Trophoblast cell (in vitro differentiated cells and primary cell): ENCODE results near the gene SUSD1.
A peak's percentile ranks its signal among the peaks of the same experiment; 100 is the strongest.

Experiments used
- DNase-seq, 2 donors: peaks; one replicate each; pipeline ENCODE4 v3.0.0-alpha.2; 2016
- H2AFZ ChIP-seq: 2 replicates; pipeline ENCODE4 v1.6.1; 2013; ENCODE audit warnings: low read length, moderate library complexity, mild to moderate bottlenecking; ENCODE audit not compliant: insufficient read depth, poor library complexity
- H2AK5ac ChIP-seq: 2 replicates; pipeline ENCODE4 v1.6.1; 2013; ENCODE audit warnings: mild to moderate bottlenecking, low read length
- H2BK120ac ChIP-seq: 2 replicates; pipeline ENCODE4 v1.6.1; 2013; ENCODE audit warnings: low read length, mild to moderate bottlenecking, moderate library complexity; ENCODE audit not compliant: insufficient read depth, poor library complexity
- H2BK12ac ChIP-seq: 2 replicates; pipeline ENCODE4 v1.6.1; 2013; ENCODE audit warnings: mild to moderate bottlenecking, low read length, moderate library complexity
- H2BK5ac ChIP-seq: 2 replicates; pipeline ENCODE4 v1.6.1; 2013; ENCODE audit warnings: low read length, low read depth, moderate library complexity, mild to moderate bottlenecking; ENCODE audit not compliant: poor library complexity
- H3K14ac ChIP-seq: 2 replicates; pipeline ENCODE4 v1.6.1; 2013; ENCODE audit warnings: mild to moderate bottlenecking, low read length
- H3K18ac ChIP-seq: 2 replicates; pipeline ENCODE4 v1.6.1; 2013; ENCODE audit warnings: mild to moderate bottlenecking, low read length
- H3K23ac ChIP-seq: 2 replicates; pipeline ENCODE4 v1.6.1; 2013; ENCODE audit warnings: low read length
- H3K27ac ChIP-seq: 2 replicates; pipeline ENCODE4 v1.5.1; 2013; ENCODE audit warnings: low read depth, mild to moderate bottlenecking, inconsistent platforms, low read length, moderate library complexity
- H3K27me3 ChIP-seq: 2 replicates; pipeline ENCODE4 v1.6.1; 2013; ENCODE audit warnings: inconsistent platforms, mild to moderate bottlenecking, low read length, moderate library complexity; ENCODE audit not compliant: insufficient read depth
- H3K36me3 ChIP-seq, 2 experiments: 1 replicate in 1 of 2; 2 replicates in 1 of 2; pipeline ENCODE4 v1.6.1; 2013; ENCODE audit warnings: low read length in 2 of 2, mild to moderate bottlenecking in 2 of 2, moderate library complexity in 1 of 2; ENCODE audit not compliant: insufficient read depth in 2 of 2, control insufficient read depth in 1 of 2
- H3K4ac ChIP-seq: 2 replicates; pipeline ENCODE4 v1.6.1; 2013; ENCODE audit warnings: low read depth, mild to moderate bottlenecking, low read length, moderate library complexity
- H3K4me1 ChIP-seq, 2 experiments: 1 replicate in 1 of 2; 2 replicates in 1 of 2; pipeline ENCODE4 v1.6.1; 2013; ENCODE audit warnings: low read length in 2 of 2, mild to moderate bottlenecking in 2 of 2, moderate library complexity in 1 of 2; ENCODE audit not compliant: insufficient read depth in 2 of 2, control insufficient read depth in 1 of 2
- H3K4me2 ChIP-seq: 2 replicates; pipeline ENCODE4 v1.6.1; 2013; ENCODE audit warnings: inconsistent platforms, mild to moderate bottlenecking, low read length, moderate library complexity
- H3K4me3 ChIP-seq: 2 replicates; pipeline ENCODE4 v1.5.1; 2013; ENCODE audit warnings: mild to moderate bottlenecking, low read depth, low read length, inconsistent platforms
- H3K79me1 ChIP-seq: one replicate; pipeline ENCODE4 v1.6.1; 2013; ENCODE audit warnings: low read length
- H3K79me2 ChIP-seq: 2 replicates; pipeline ENCODE4 v1.6.1; 2013; ENCODE audit warnings: low read length, mild to moderate bottlenecking; ENCODE audit not compliant: control insufficient read depth, insufficient read depth, poor library complexity
- H3K9ac ChIP-seq: 2 replicates; pipeline ENCODE4 v1.6.1; 2013; ENCODE audit warnings: mild to moderate bottlenecking, low read length
- H3K9me3 ChIP-seq: 2 replicates; pipeline ENCODE4 v1.6.1; 2013; ENCODE audit warnings: low read depth, mild to moderate bottlenecking, control low read depth, inconsistent platforms, low read length; ENCODE audit not compliant: insufficient read depth
- H4K12ac ChIP-seq: 2 replicates; pipeline ENCODE4 v1.6.1; 2013; ENCODE audit warnings: low read depth, mild to moderate bottlenecking, low read length, moderate library complexity
- H4K8ac ChIP-seq: 2 replicates; pipeline ENCODE4 v1.6.1; 2013; ENCODE audit warnings: low read depth, mild to moderate bottlenecking, low read length, moderate library complexity
- H4K91ac ChIP-seq: one replicate; pipeline ENCODE4 v1.6.1; 2013; ENCODE audit warnings: low read depth, mild to moderate bottlenecking, low read length, moderate library complexity
- WGBS: extraction: QIAGEN DNeasy Blood & Tissue Kit; methylation state at CpG from one replicate; pipeline ENCODE4 v1.1.7; 2013; ENCODE audit warnings: missing lambda C conversion rate; ENCODE audit not compliant: insufficient read length, insufficient coverage; ENCODE audit errors: extremely low coverage; 5-methylcytosine and 5-hydroxymethylcytosine counted together

Gene SUSD1

DNA sequence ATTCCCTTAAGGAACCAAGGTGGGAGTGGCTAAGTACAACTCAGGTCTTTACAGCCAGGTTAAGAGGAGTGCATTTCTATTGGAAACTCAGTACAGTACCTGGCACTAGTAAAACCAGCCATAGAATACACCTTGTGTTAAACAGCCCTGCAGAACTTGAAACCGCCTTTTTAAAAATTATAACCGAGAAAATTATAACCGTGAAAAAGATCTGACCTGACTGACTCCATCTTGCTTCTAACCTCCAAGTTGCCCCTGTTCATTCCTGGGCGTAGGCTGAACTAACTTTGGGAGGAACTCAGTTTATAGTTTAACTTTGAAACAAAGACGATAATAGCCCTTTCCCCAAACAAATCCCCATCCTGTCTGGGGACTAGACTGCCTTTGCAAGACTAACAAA lies 132.3 kb downstream of the SUSD1 start:
- no peak overlapping the region for H2AFZ ChIP-seq
- no peak overlapping the region for H3K14ac ChIP-seq

GRCh38 chr9:112042244-112042638 lies 132.9 kb downstream of the SUSD1 start:
- H3K79me2 ChIP-seq = no peaks in the 10 kb centered on the region
- H3K4me3 ChIP-seq = no peak overlapping the region
- H2BK12ac ChIP-seq = no peak overlapping the region
- no CpG with 5 or more reads among the region's 3 CpGs for WGBS
- no peak overlapping the region for H3K23ac ChIP-seq
- peaks cover 4 to 5% of the 10 kb centered on the region in 2 experiments for H3K36me3 ChIP-seq
- H2BK5ac ChIP-seq = no peak overlapping the region
- no peaks in the 10 kb centered on the region for H3K27me3 ChIP-seq
- H3K9ac ChIP-seq = no peak overlapping the region
- peaks cover 11% of the 10 kb centered on the region for H3K79me1 ChIP-seq
- no peak overlapping the region for H2BK120ac ChIP-seq
- DNase-seq = peak; percentile 16 to 73
- no peak overlapping the region for H3K4ac ChIP-seq
- H3K18ac ChIP-seq = no peak overlapping the region
- no peak overlapping the region for H4K8ac ChIP-seq
- no peak overlapping the region for H4K12ac ChIP-seq
- no peak overlapping the region for H2AK5ac ChIP-seq
- H4K91ac ChIP-seq = no peak overlapping the region
- peaks cover 9 to 12% of the 10 kb centered on the region in 2 experiments for H3K4me1 ChIP-seq
- H3K27ac ChIP-seq = peak overlapping the region; percentile 74
- H3K4me2 ChIP-seq = no peak overlapping the region
- H2AFZ ChIP-seq = no peak overlapping the region
- no peak overlapping the region for H3K14ac ChIP-seq
- no peaks in the 10 kb centered on the region for H3K9me3 ChIP-seq

More for the DNA sequence above, 132.3 kb downstream of the SUSD1 start:
- H3K18ac ChIP-seq = no peak overlapping the region
- no peak overlapping the region for H2BK5ac ChIP-seq
- no peak overlapping the region for H3K4me2 ChIP-seq
- H3K27ac ChIP-seq = peak overlapping the region; percentile 74
- H3K36me3 ChIP-seq = peaks cover 4 to 5% of the 10 kb centered on the region in 2 experiments
- no peak overlapping the region for H2BK12ac ChIP-seq
- no peak overlapping the region for H4K8ac ChIP-seq
- no CpG with 5 or more reads among the region's 5 CpGs for WGBS
- H3K9ac ChIP-seq = no peak overlapping the region
- no peaks in the 10 kb centered on the region for H3K27me3 ChIP-seq
- no peaks in the 10 kb centered on the region for H3K9me3 ChIP-seq
- peaks cover 9 to 12% of the 10 kb centered on the region in 2 experiments for H3K4me1 ChIP-seq
- H3K23ac ChIP-seq = no peak overlapping the region
- no peak overlapping the region for H2AK5ac ChIP-seq
- no peak overlapping the region for H4K12ac ChIP-seq
- H4K91ac ChIP-seq = no peak overlapping the region
- no peak for DNase-seq
- no peak overlapping the region for H3K4ac ChIP-seq
- no peak overlapping the region for H3K4me3 ChIP-seq
- H2BK120ac ChIP-seq = peak overlapping the region; percentile 79
- no peaks in the 10 kb centered on the region for H3K79me2 ChIP-seq
- peaks cover 11% of the 10 kb centered on the region for H3K79me1 ChIP-seq

- H4K91ac ChIP-seq = peak overlapping the region; percentile 67
- H2BK12ac ChIP-seq = peak overlapping the region; percentile 74
- peaks cover 9 to 12% of the 10 kb centered on the region in 2 experiments for H3K4me1 ChIP-seq
- H2BK5ac ChIP-seq = peak overlapping the region; percentile 62
- peak overlapping the region; percentile 56 for H3K18ac ChIP-seq
- H2BK120ac ChIP-seq = peak overlapping the region; percentile 92
- no peaks in the 10 kb centered on the region for H3K9me3 ChIP-seq
- H3K4me2 ChIP-seq = peak overlapping the region; percentile 9
- WGBS = no CpG with 5 or more reads among the region's 8 CpGs
- peak; percentile 92 to 94 for DNase-seq
- peaks cover 4 to 5% of the 10 kb centered on the region in 2 experiments for H3K36me3 ChIP-seq
- H3K4me3 ChIP-seq = no peak overlapping the region
- no peaks in the 10 kb centered on the region for H3K27me3 ChIP-seq
- no peak overlapping the region for H3K9ac ChIP-seq
- H3K4ac ChIP-seq = peak overlapping the region; percentile 13
- peak overlapping the region; percentile 80 for H3K14ac ChIP-seq
- peak overlapping the region; percentile 64 for H2AK5ac ChIP-seq
- no peak overlapping the region for H3K23ac ChIP-seq
- H3K79me1 ChIP-seq = peaks cover 11% of the 10 kb centered on the region
- no peak overlapping the region for H2AFZ ChIP-seq
- peak overlapping the region; percentile 49 for H4K8ac ChIP-seq
- no peaks in the 10 kb centered on the region for H3K79me2 ChIP-seq
- H4K12ac ChIP-seq = no peak overlapping the region
- peak overlapping the region; percentile 76 for H3K27ac ChIP-seq
Observed at GRCh38 chr9:112041536-112042243, 133.4 kb downstream of the SUSD1 start.

- H4K8ac ChIP-seq = peak overlapping the region; percentile 49
- peak overlapping the region; percentile 92 for H2BK120ac ChIP-seq
- DNase-seq = peak; percentile 53 to 70
- peak overlapping the region; percentile 64 for H2AK5ac ChIP-seq
- no peaks in the 10 kb centered on the region for H3K9me3 ChIP-seq
- H3K4ac ChIP-seq = peak overlapping the region; percentile 13
- peaks cover 11% of the 10 kb centered on the region for H3K79me1 ChIP-seq
- no peak overlapping the region for H3K9ac ChIP-seq
- H3K14ac ChIP-seq = peak overlapping the region; percentile 80
- no peak overlapping the region for H3K4me2 ChIP-seq
- no peaks in the 10 kb centered on the region for H3K27me3 ChIP-seq
- H3K4me1 ChIP-seq = peaks cover 9 to 14% of the 10 kb centered on the region in 2 experiments
- H4K12ac ChIP-seq = no peak overlapping the region
- no peak overlapping the region for H3K23ac ChIP-seq
- no peaks in the 10 kb centered on the region for H3K79me2 ChIP-seq
- no peak overlapping the region for H3K4me3 ChIP-seq
- peak overlapping the region; percentile 56 for H3K18ac ChIP-seq
- peak overlapping the region; percentile 67 for H4K91ac ChIP-seq
- peak overlapping the region; percentile 74 for H2BK12ac ChIP-seq
- no peak overlapping the region for H2AFZ ChIP-seq
- WGBS = no CpG with 5 or more reads among the region's 4 CpGs
- peak overlapping the region; percentile 62 for H2BK5ac ChIP-seq
- peaks cover 5% of the 10 kb centered on the region in 2 experiments for H3K36me3 ChIP-seq
- H3K27ac ChIP-seq = peak overlapping the region; percentile 76
Observed at GRCh38 chr9:112041199-112041535, 133.9 kb downstream of the SUSD1 start.
